Peyer's patch (tissue), 4 donors: ENCODE results near the gene ZDHHC11.

Source experiments
- CTCF ChIP-seq, 6 experiments: fragments of 450-650 bp in 4 of 6; fragments of 200-600 bp in 2 of 6; sonication (generic) in 1 of 6; IDR thresholded peaks; one replicate each; pipeline ENCODE4 v1.5.1; 2017 to 2019; ENCODE audit warnings: antibody characterized with exemption in 6 of 6, mild to moderate bottlenecking in 3 of 6, moderate library complexity in 1 of 6
- POLR2A ChIP-seq, 2 donors: fragments of 450-650 bp; IDR thresholded peaks; one replicate each; pipeline ENCODE4 v1.5.1; 2017; ENCODE audit warnings: antibody characterized with exemption in 2 of 2, mild to moderate bottlenecking in 2 of 2, moderate library complexity in 2 of 2

GRCh38 chr5:861442-862366 is 10.9 kb upstream of the ZDHHC11 start:
- TF ChIP-seq CTCF (IDR thresholded peaks at IDR 0.05), result no peak
- TF ChIP-seq POLR2A (IDR thresholded peaks at IDR 0.05), result no peak
